Measurements from ENCODE around the gene MARCO.

GRCh38 chr2:119011910-119012209 is 69.9 kb downstream of the MARCO start:
- TF ChIP-seq CTCF (IDR thresholded peaks at IDR 0.05) (no peak), EZH2 (IDR thresholded peaks at IDR 0.05; ENCODE audit: borderline replicate concordance, insufficient read depth, low read depth, low read length, poor library complexity, severe bottlenecking) (no peak)

Data from B cell (primary cell).